ENCODE results near the gene GABRP. TPM values are rescaled to one million over a fixed set of nuclear protein-coding genes. Genes with fewer than 3 reads are reported as not detected.
A peak's percentile ranks its signal among the peaks of the same experiment; 100 is the strongest.

The GABRP gene
- total RNA-seq, 1 donor from 2014 or later, result not detected

- H3K4me1 Mint-ChIP-seq (ENCODE audit: low read depth, unreplicated experiment), result no peaks in the 10 kb centered on the region
- no peaks in the 10 kb centered on the region for H3K9me3 Mint-ChIP-seq (ENCODE audit: unreplicated experiment)
- no peak overlapping the region for H3K27ac Mint-ChIP-seq (ENCODE audit: unreplicated experiment)
- no peak for TF ChIP-seq CTCF (IDR thresholded peaks at IDR 0.05; ENCODE audit: partially characterized antibody, unreplicated experiment)
- H3K36me3 Mint-ChIP-seq (ENCODE audit: unreplicated experiment), result no peaks in the 10 kb centered on the region
- no peaks in the 10 kb centered on the region for H3K27me3 Mint-ChIP-seq (ENCODE audit: unreplicated experiment)
- DNase-seq, result no peak
- H3K4me3 Mint-ChIP-seq (ENCODE audit: unreplicated experiment), result no peak overlapping the region
Measured at GRCh38 chr5:170849374-170849773, 65.8 kb downstream of the GABRP start.

GRCh38 chr5:170854566-170854965 is 71.0 kb downstream of the GABRP start:
- no peak overlapping the region for H3K27ac Mint-ChIP-seq (ENCODE audit: unreplicated experiment)
- H3K4me3 Mint-ChIP-seq (ENCODE audit: unreplicated experiment), result no peak overlapping the region
- H3K36me3 Mint-ChIP-seq (ENCODE audit: unreplicated experiment), result peaks cover 9% of the 10 kb centered on the region
- no peak for TF ChIP-seq CTCF (IDR thresholded peaks at IDR 0.05; ENCODE audit: partially characterized antibody, unreplicated experiment)
- no peaks in the 10 kb centered on the region for H3K4me1 Mint-ChIP-seq (ENCODE audit: low read depth, unreplicated experiment)
- peaks cover 7% of the 10 kb centered on the region for H3K9me3 Mint-ChIP-seq (ENCODE audit: unreplicated experiment)
- no peak for DNase-seq
- H3K27me3 Mint-ChIP-seq (ENCODE audit: unreplicated experiment), result peaks cover 2% of the 10 kb centered on the region

GRCh38 chr5:170857066-170857465 is 73.5 kb downstream of the GABRP start:
- Mint-ChIP-seq H3K4me1 (ENCODE audit: low read depth, unreplicated experiment) (no peaks in the 10 kb centered on the region), H3K27ac (ENCODE audit: unreplicated experiment) (no peak overlapping the region), H3K9me3 (ENCODE audit: unreplicated experiment) (peaks cover 13% of the 10 kb centered on the region), H3K36me3 (ENCODE audit: unreplicated experiment) (peaks cover 24% of the 10 kb centered on the region), H3K27me3 (ENCODE audit: unreplicated experiment) (peaks cover 6% of the 10 kb centered on the region), H3K4me3 (ENCODE audit: unreplicated experiment) (no peak overlapping the region)
- no peak for TF ChIP-seq CTCF (IDR thresholded peaks at IDR 0.05; ENCODE audit: partially characterized antibody, unreplicated experiment)
- no peak for DNase-seq

GRCh38 chr5:170860415-170860814 is 76.9 kb downstream of the GABRP start:
- no peak for TF ChIP-seq CTCF (IDR thresholded peaks at IDR 0.05; ENCODE audit: partially characterized antibody, unreplicated experiment)
- Mint-ChIP-seq H3K4me3 (ENCODE audit: unreplicated experiment) (peak overlapping the region; percentile 77), H3K27ac (ENCODE audit: unreplicated experiment) (no peak overlapping the region), H3K27me3 (ENCODE audit: unreplicated experiment) (peaks cover 6% of the 10 kb centered on the region), H3K9me3 (ENCODE audit: unreplicated experiment) (peaks cover 13% of the 10 kb centered on the region), H3K36me3 (ENCODE audit: unreplicated experiment) (peaks cover 24% of the 10 kb centered on the region), H3K4me1 (ENCODE audit: low read depth, unreplicated experiment) (peaks cover 3% of the 10 kb centered on the region)
- no peak for DNase-seq

GRCh38 chr5:170860818-170861666 is 77.5 kb downstream of the GABRP start:
- Mint-ChIP-seq H3K4me1 (ENCODE audit: low read depth, unreplicated experiment) (peaks cover 3% of the 10 kb centered on the region), H3K27me3 (ENCODE audit: unreplicated experiment) (peaks cover 6% of the 10 kb centered on the region), H3K9me3 (ENCODE audit: unreplicated experiment) (peaks cover 13% of the 10 kb centered on the region), H3K27ac (ENCODE audit: unreplicated experiment) (peak overlapping the region; percentile 7), H3K36me3 (ENCODE audit: unreplicated experiment) (peaks cover 24% of the 10 kb centered on the region), H3K4me3 (ENCODE audit: unreplicated experiment) (peak overlapping the region; percentile 77)
- TF ChIP-seq CTCF (IDR thresholded peaks at IDR 0.05; ENCODE audit: partially characterized antibody, unreplicated experiment), result no peak
- no peak for DNase-seq

Data from glutamatergic neuron (in vitro differentiated cells).